GM06990 (cell line): ENCODE data around the gene FOXN1.
"Not testable (repeated sequence)": the region's sequence is repeated elsewhere in the genome, so short reads cannot be mapped to it uniquely, and the experiment has no call there.

ENCODE experiments used
- DNase-seq: peaks from one replicate; pipeline ENCODE4 v3.0.0-alpha.2; 2011; ENCODE audit not compliant: insufficient read length; ENCODE audit errors: extremely low read depth
- H3K27me3 ChIP-seq: replicated peaks from 2 replicates; pipeline ENCODE4 v1.6.0; 2011; ENCODE audit warnings: low read length; ENCODE audit not compliant: control insufficient read depth, insufficient read depth
- H3K36me3 ChIP-seq: 2 replicates; pipeline ENCODE4 v1.5.1; 2011; ENCODE audit warnings: low read length; ENCODE audit not compliant: control insufficient read depth, insufficient read depth
- H3K4me3 ChIP-seq: replicated peaks from 2 replicates; pipeline ENCODE4 v1.5.1; 2011; ENCODE audit warnings: low read depth, mild to moderate bottlenecking, control low read depth, low read length
- TF ChIP-seq, protein P1 (sequence below): IDR thresholded peaks from 2 replicates; pipeline ENCODE4 v1.5.1; 2011; ENCODE audit warnings: low read length, control low read depth, mild to moderate bottlenecking, inconsistent platforms; ENCODE audit not compliant: insufficient read depth, poor library complexity, severe bottlenecking

Gene FOXN1

DNA sequence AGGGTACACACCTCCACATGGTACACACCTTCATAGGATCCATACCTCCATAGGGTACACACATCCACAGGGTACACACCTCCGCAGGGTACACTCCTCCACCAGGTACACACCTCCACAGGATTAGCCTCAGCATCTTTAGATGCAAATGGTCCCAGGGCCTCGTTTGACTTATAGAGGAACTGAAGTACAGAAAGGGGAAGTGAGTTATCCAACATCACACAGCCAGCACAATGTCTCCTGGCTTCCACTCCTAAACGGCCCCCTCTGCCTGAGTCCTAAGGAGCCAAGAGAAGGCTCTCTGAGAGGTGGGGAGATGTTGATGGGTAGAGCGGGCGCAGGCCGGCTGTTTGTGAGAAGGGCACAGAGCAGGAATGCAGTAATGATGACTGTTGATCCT lies 12.0 kb downstream of the FOXN1 start:
- TF ChIP-seq, protein P1, sequence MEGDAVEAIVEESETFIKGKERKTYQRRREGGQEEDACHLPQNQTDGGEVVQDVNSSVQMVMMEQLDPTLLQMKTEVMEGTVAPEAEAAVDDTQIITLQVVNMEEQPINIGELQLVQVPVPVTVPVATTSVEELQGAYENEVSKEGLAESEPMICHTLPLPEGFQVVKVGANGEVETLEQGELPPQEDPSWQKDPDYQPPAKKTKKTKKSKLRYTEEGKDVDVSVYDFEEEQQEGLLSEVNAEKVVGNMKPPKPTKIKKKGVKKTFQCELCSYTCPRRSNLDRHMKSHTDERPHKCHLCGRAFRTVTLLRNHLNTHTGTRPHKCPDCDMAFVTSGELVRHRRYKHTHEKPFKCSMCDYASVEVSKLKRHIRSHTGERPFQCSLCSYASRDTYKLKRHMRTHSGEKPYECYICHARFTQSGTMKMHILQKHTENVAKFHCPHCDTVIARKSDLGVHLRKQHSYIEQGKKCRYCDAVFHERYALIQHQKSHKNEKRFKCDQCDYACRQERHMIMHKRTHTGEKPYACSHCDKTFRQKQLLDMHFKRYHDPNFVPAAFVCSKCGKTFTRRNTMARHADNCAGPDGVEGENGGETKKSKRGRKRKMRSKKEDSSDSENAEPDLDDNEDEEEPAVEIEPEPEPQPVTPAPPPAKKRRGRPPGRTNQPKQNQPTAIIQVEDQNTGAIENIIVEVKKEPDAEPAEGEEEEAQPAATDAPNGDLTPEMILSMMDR: no peak
- no peak overlapping the region for H3K4me3 ChIP-seq
- no peaks in the 10 kb centered on the region; the same call in none of the 2 replicates for H3K27me3 ChIP-seq
- no peak for DNase-seq
- H3K36me3 ChIP-seq: no peaks in the 10 kb centered on the region

DNA sequence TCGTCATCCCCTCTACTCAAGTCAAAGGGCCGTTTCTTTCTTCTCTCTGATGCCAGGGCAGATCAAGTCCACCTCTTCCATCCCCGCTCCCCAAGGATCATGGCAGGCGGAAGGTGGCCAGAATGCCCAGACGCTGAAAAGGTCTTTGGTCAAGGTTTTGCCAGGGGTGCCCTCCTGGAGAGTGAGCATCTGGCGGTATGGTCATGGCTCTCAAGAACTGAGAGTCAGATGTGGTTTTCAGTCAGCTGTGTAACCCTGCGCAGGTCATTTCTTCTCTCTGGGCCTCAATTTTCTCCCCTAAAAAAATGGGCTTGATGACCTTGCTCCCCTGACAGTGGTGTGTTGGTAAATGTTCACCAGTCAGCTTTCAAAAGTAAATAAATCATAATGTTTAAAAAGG lies 12.4 kb downstream of the FOXN1 start:
- Histone ChIP-seq H3K4me3 (no peak overlapping the region), H3K27me3 (no peaks in the 10 kb centered on the region; the same call in 1 of the 2 replicates), H3K36me3 (no peaks in the 10 kb centered on the region)
- DNase-seq: no peak
- TF ChIP-seq, protein P1: no peak

DNA sequence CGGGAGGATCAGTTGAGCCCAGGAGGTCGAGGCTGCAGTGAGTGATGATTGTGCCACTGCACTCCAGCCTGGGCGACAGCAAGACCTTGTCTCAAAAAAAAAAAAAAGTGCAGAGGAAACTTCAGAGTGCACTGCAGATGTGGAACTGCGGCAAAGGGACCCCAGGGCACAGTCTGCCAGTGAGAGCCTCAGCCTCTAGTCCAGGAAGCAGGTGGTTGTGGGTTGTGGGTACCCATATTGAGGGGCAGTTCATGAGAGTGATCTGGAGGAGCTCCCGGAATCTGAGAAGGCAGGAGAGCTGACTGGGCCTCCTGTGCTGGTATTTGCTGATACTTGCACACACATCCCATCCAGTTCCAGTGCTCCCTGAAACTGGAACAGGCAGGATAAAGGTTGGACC lies 13.1 kb downstream of the FOXN1 start:
- H3K36me3 ChIP-seq: no peaks in the 10 kb centered on the region
- DNase-seq: no peak
- H3K4me3 ChIP-seq: no peak overlapping the region
- no peaks in the 10 kb centered on the region for H3K27me3 ChIP-seq
- TF ChIP-seq, protein P1: no peak

DNA sequence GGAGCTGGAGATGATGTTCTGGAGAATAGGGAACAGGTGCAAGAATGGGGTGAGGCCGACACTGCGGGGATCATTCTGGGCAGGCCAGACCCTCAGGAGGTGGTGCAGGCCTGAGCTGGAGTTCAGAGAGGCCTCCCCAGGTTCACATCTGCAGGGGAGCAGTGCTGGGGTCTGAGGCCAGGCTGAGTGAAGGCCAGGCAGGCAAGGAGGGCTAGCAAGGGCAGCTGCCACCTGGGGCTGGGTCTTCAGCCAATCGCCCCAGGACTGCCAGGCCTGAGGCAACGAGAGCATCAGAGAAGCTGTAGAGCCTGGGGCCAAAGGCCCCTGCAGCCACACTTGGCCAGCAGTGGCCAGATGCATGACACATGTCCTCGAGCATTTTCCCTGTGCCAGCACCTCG lies 14.5 kb downstream of the FOXN1 start:
- TF ChIP-seq, protein P1: no peak

DNA sequence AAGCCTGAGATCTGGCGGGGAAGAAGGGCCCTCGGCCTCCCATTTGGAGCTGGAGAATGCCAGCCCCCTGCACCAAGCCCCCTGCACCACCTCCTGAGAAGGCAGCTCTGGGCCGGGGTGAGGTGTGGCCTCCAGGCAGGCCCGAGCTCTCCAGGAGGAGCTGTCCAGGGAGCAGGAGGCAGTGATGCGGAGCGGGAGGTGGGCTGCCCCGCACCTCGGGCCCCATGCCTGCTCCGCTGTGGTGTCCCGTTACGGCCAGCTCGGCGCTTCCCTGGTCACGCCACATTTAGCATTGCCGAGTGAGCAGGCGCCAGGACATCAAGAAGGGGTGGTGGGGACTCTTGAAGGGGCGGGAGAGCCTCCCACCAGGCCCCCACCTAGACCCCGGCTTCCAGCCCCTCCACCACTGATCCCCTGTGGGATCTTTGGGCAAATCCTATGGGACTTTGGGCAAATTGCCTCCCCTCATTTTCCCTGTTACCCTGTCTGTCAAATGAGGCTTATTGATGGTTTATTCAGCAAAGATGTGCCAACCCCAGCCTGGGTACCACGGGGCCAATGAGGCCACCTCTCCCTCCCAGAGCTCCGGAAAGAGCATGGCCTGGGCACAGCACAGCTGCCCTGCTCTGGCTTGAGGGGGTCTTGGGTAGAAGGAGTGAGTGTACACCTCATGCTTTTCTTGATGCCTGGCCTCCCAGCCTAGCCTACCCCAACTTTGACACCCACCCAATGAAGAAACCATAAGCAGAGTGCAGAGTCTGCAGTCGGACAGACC lies 15.3 kb downstream of the FOXN1 start:
- no peaks in the 10 kb centered on the region for H3K36me3 ChIP-seq
- no peaks in the 10 kb centered on the region for H3K27me3 ChIP-seq
- H3K4me3 ChIP-seq: no peak overlapping the region
- TF ChIP-seq, protein P1: no peak
- DNase-seq: no peak

More for the DNA sequence above, 14.5 kb downstream of the FOXN1 start:
- no peak overlapping the region for H3K4me3 ChIP-seq
- no peaks in the 10 kb centered on the region for H3K36me3 ChIP-seq
- no peak for DNase-seq
- no peaks in the 10 kb centered on the region for H3K27me3 ChIP-seq

DNA sequence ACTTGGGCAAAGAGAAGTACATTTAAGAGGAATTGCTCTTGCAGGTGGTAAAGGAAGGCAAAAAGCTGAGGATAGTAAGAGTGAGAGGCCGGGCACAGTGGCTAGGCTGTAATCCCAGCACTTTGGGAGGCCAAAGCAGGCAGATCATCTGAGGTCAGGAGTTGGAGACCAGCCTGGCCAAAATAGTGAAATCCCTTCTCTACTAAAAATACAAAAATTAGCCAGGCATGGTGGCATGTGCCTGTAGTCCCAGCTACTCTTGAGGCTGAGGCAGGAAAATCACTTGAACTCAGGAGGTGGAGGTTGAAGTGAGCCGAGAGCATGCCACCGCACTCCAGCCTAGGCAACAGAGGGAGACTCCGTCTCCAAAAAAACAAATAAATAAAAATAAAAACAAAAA lies 16.1 kb downstream of the FOXN1 start:
- not testable (repeated sequence) for DNase-seq, H3K4me3 ChIP-seq, H3K36me3 ChIP-seq, H3K27me3 ChIP-seq
